ENCODE data around the gene COPB2. TPM values are rescaled to one million over a fixed set of nuclear protein-coding genes. Genes with fewer than 3 reads are reported as not detected.
A peak's percentile ranks its signal among the peaks of the same experiment; 100 is the strongest.

The COPB2 gene
- total and polyA plus RNA-seq, 8 donors, result 133 to 169 (median 157) TPM

- ATAC-seq (no peak), DNase-seq (no peak)
- TF ChIP-seq CTCF (IDR thresholded peaks at IDR 0.05), result no peak
- H3K36me3 ChIP-seq, result no peaks in the 10 kb centered on the region
- H3K9me3 ChIP-seq, result peaks cover 0 to 2% of the 10 kb centered on the region in 2 donors
- no peaks in the 10 kb centered on the region for H3K27me3 ChIP-seq
- no peak overlapping the region for H3K27ac ChIP-seq
- H3K4me3 ChIP-seq, result no peak overlapping the region
- H3K4me1 ChIP-seq, result peaks cover 0 to 7% of the 10 kb centered on the region in 2 donors
- intact Hi-C loops (cut with DNase I), result no loop called here
Observed at GRCh38 chr3:139430493-139430892, 41.0 kb upstream of the COPB2 start.

- peak; percentile 95 for ATAC-seq
- no peaks in the 10 kb centered on the region for H3K9me3 ChIP-seq
- intact Hi-C loops (cut with DNase I), result loop anchor here in 1 of 2 donors (5.0 kb wide), 1 partner anchor 135 kb away; no protein-coding TSS in a partner anchor
Observed at GRCh38 chr3:139427283-139428060, 38.0 kb upstream of the COPB2 start.

GRCh38 chr3:139425745-139426400, 36.4 kb upstream of the COPB2 start:
- Histone ChIP-seq H3K27ac (no peak overlapping the region), H3K4me3 (no peak overlapping the region), H3K9me3 (no peaks in the 10 kb centered on the region), H3K27me3 (no peaks in the 10 kb centered on the region), H3K36me3 (no peaks in the 10 kb centered on the region), H3K4me1 (no peaks in the 10 kb centered on the region)
- DNase-seq, result no peak
- no peak for TF ChIP-seq CTCF (IDR thresholded peaks at IDR 0.05)
- intact Hi-C loops (cut with DNase I), result loop anchor here in 1 of 2 donors (5.0 kb wide), 1 partner anchor 136 kb away; no protein-coding TSS in a partner anchor
- no peak for ATAC-seq

More at GRCh38 chr3:139427283-139428060, 38.0 kb upstream of the COPB2 start:
- Histone ChIP-seq H3K27me3 (no peaks in the 10 kb centered on the region), H3K4me3 (no peak overlapping the region), H3K4me1 (no peaks in the 10 kb centered on the region), H3K36me3 (no peaks in the 10 kb centered on the region), H3K27ac (no peak overlapping the region)
- DNase-seq, result peak in 2 of 4 donors; percentile 65 to 78
- TF ChIP-seq CTCF (IDR thresholded peaks at IDR 0.05), result peak; percentile 76 to 81

- intact Hi-C loops (cut with DNase I), result no loop called here
- TF ChIP-seq CTCF (IDR thresholded peaks at IDR 0.05), result no peak
- ATAC-seq (no peak), DNase-seq (no peak)
- no peaks in the 10 kb centered on the region for H3K27me3 ChIP-seq
- H3K4me3 ChIP-seq, result no peak overlapping the region
- H3K9me3 ChIP-seq, result no peaks in the 10 kb centered on the region
- H3K27ac ChIP-seq, result no peak overlapping the region
- no peaks in the 10 kb centered on the region for H3K36me3 ChIP-seq
- no peaks in the 10 kb centered on the region for H3K4me1 ChIP-seq
Observed at GRCh38 chr3:139423232-139423631, 33.8 kb upstream of the COPB2 start.

GRCh38 chr3:139421460-139421859, 32.0 kb upstream of the COPB2 start:
- H3K27me3 ChIP-seq, result no peaks in the 10 kb centered on the region

More at GRCh38 chr3:139421460-139421859, 32.0 kb upstream of the COPB2 start:
- Histone ChIP-seq H3K27ac (no peak overlapping the region), H3K9me3 (peaks cover 0 to 13% of the 10 kb centered on the region in 2 donors), H3K4me1 (no peaks in the 10 kb centered on the region), H3K4me3 (no peak overlapping the region), H3K36me3 (no peaks in the 10 kb centered on the region)
- no peak for TF ChIP-seq CTCF (IDR thresholded peaks at IDR 0.05)
- ATAC-seq, result no peak
- intact Hi-C loops (cut with DNase I), result no loop called here
- no peak for DNase-seq

Data from left lung (tissue), 10 donors.